Measurements from ENCODE around the gene PANX3. TPM values are rescaled to one million over a fixed set of nuclear protein-coding genes. Genes with fewer than 3 reads are reported as not detected.

The PANX3 gene
- total RNA-seq, 1 experiment from 2014 or later = not detected

DNA sequence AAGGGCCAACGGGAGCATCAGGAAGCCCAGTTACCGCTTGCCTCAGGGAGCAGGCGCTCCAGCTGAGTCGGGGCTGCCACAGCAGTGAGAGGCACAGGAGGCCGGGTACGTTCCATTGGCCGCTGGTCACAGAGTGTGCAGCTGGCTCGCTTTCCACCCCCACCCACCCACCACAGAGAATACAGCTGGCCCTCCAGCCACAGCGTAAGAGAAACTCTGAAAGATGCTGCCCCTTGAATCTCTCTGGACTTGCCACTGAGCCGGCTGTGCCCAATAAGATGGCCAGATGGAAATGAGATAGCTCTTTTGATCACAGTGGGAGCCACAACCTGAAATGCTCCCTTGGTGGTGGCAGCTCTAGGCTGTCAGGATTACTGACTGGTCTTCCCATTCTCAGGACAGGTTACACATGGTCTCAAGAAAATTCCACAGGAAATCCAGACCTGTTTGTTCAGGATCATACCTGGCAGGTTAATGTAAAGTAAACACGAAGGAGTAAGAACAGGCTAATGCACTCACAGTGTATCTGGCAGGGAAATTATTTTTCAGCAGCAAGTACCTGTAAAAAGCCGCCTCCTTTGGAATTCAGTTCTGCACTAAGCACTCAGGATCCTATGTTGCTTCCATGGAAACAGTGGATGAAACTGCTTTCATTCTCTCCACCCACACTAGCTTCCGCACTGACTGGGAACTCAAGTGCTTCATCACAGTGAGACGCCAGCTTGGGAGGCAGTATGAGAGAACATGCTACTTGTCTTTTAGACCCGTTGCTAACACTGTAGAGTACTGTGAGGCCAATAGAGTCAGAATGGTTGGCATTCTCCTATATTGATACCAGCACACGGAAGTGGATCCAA lies 45.8 kb downstream of the PANX3 start:
- no peak for DNase-seq (ENCODE audit: low read depth)

DNA sequence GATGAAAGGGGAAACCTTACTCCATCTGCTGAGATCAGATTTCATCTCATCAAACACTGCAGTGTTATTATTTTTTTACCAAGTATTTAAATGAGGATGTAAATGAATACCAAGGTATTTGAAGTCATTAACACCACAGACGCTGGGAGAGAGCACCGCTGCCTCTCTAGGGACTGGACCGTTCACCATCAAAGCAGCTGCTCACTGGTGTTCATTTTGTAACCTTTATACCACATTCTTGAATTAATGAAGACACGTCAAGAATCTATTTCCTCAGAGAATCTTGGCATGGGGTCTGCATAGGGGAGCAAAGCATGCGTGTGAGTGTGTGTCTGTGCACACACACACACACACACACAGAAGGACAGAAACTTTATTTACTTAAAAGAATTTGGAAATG lies 46.7 kb downstream of the PANX3 start:
- peak; percentile 11 for DNase-seq (ENCODE audit: low read depth)

DNA sequence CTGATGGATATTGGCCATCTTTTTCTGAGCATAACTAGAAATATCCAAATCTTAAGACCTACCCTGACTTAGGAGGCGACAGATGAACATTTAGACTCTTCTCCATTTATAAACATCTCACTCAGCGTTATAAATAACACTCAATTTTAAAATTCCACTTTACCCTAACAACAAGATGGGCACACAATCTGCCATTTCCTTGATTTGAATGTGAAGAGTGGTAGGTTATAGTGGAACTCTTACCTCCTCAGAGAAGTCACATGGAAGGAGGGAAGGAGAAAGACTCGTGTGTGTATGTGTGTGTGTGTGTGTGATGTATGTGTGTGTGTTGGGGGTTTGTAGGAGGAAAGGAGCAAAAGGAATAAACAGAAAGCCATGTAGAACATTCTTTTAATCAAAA lies 47.3 kb downstream of the PANX3 start:
- no peak for DNase-seq (ENCODE audit: low read depth)

DNA sequence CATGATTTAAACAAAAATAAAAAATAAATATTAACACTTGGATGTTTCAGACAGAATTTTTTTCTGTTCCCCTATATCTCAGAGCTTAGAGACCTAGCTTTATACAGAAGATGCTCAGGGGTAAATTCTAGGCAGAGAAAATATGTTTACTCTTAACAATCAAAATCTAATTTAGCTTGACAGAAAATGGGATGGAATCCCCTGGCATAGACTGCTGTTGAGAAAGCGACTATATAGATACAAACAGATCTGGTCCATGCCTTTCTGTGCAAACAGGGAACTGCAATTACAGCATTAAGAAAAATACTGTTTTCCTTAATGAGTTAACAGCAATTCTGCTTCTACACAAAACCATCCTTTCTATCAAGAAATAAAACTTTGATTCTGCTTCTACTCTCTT lies 47.8 kb downstream of the PANX3 start:
- DNase-seq (ENCODE audit: low read depth) = no peak

DNA sequence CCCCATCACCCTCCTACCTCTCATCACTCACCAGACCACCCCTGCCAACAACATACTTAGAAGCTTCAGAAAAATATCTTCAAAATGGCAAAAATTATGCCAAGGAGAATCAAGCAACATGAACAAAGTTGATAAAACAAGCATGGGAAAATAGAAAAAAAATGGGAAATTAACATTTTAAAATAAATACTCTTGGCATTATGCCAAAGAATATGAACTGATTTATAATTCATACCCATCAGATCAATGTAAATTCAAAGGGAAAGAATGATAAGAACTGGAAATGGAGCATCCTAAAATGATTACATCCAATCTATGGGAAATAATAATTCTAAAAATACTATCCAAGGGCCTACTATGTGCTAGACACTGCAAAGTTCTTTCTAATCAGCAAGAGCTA lies 50.3 kb downstream of the PANX3 start:
- DNase-seq (ENCODE audit: low read depth) = no peak

DNA sequence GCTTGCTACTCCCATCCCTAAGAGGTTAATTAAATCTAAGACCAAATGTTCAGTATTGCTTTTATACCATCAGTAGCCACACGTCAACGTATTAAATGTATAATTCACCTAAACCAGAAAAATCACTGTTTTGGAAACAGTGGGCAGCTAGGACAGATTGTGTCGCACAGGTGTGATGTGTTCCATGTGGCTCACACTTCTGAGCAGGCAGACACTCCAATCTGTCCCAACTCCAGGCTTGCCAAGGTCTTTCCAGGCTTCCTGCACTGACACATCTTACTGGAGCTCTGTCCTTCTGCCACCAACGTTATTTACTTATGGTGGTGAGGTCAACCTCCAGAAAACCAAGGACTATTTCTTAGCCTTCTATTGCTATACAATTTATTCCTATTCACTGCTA lies 50.9 kb downstream of the PANX3 start:
- no peak for DNase-seq (ENCODE audit: low read depth)

DNA sequence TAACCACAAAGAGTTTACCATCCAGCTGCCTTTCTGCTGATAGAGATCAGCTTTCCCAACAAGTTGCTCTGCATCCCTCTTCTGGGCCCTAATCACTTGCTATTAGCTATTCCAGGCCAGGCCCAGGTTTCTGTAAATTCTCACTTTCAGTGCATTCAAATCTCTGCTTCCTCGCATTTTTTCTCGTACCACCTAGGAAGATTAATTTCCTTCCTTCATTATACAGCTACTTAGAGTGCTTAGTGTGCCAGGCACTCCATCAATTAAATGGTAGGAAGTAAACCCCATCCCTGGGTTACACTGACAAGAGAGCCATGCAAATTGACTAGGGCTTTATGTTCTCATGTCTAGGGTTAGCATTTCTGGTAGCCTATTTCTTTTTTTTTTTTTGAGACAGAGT lies 52.6 kb downstream of the PANX3 start:
- DNase-seq (ENCODE audit: low read depth) = no peak

DNA sequence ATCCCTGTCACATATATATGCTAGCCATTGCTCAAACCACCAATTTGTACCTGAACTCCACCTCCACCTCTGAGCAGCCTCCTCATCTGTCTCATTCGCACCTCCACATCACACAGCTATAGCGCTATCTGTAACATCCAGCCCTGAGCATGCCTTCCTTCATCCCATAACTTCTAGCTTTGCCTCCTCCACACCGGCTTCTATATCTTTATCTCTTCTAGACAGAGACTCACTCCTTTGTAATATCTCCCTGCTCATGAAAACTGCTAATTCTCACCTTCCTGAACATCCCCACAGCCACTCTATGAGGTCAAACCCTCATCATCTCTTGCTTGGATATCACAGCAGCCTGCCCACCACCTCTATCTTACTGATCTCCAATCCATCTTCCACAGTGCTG lies 56.4 kb downstream of the PANX3 start:
- DNase-seq (ENCODE audit: low read depth) = no peak

DNA sequence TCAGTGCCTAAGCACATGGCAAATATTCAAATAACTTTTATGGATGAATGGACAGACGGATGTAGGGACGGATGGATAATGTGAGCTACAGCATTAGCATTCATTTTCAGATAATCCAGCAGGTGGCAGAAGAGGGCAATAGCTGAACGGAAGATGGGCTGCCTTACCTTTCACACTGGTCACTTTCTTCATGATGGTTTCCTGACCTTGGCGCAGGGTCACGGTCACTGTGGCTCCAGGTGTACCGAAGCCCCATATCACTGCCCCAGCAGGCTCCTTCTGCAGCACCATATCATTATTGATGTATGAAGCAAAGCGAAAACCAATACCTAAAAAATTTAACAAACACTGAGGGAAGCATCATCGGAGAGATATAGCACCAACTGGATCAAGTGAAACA lies 58.0 kb downstream of the PANX3 start:
- DNase-seq (ENCODE audit: low read depth) = peak; percentile 31

Other genes with a start within 250 kb of the PANX3 start
- not detected in 2 replicates for gene OR8B2, start 226.9 kb upstream of the PANX3 start, total RNA-seq (2014; rRNA removed)
- gene OR8B3, start 212.4 kb upstream of the PANX3 start, total RNA-seq (2014; rRNA removed) = not detected in 2 replicates
- not detected in 2 replicates for gene OR8B4, start 186.6 kb upstream of the PANX3 start, total RNA-seq (2014; rRNA removed)
- gene OR8B8, start 165.7 kb upstream of the PANX3 start, total RNA-seq (2014; rRNA removed) = not detected in 2 replicates
- not detected in 2 replicates for gene OR8B12, start 67.8 kb upstream of the PANX3 start, total RNA-seq (2014; rRNA removed)
- not detected in 2 replicates for gene OR8A1, start 41.4 kb upstream of the PANX3 start, total RNA-seq (2014; rRNA removed)
- 33.7 and 35.8 TPM in 2 replicates for gene TBRG1, start 11.4 kb downstream of the PANX3 start, total RNA-seq (2014; rRNA removed)
- 11.4 and 15.3 TPM in 2 replicates for gene SIAE, start 62.3 kb downstream of the PANX3 start, total RNA-seq (2014; rRNA removed)
- gene SPA17, start 62.5 kb downstream of the PANX3 start, total RNA-seq (2014; rRNA removed) = 24.9 and 30.2 TPM in 2 replicates
- gene NRGN, start 128.5 kb downstream of the PANX3 start, total RNA-seq (2014; rRNA removed) = 2.4 and 3.8 TPM in 2 replicates
- not detected in 2 replicates for gene VSIG2, start 140.8 kb downstream of the PANX3 start, total RNA-seq (2014; rRNA removed)
- gene ESAM, start 150.9 kb downstream of the PANX3 start, total RNA-seq (2014; rRNA removed) = 0.06 TPM in 2 replicates
- gene MSANTD2, start 189.0 kb downstream of the PANX3 start, total RNA-seq (2014; rRNA removed) = 12.3 and 15.4 TPM in 2 replicates